Neural cell (in vitro differentiated cells): ENCODE data around the gene ELP5. TPM values are rescaled to one million over a fixed set of nuclear protein-coding genes. Genes with fewer than 3 reads are reported as not detected.

Source experiments
- H2AFZ ChIP-seq: fragments of 200-600, 300-800 bp; sonication (generic), shearing (Covaris generic); 2 replicates; pipeline ENCODE4 v1.6.0; 2014; ENCODE audit warnings: low read depth, mild to moderate bottlenecking, antibody characterized with exemption, low read length, moderate library complexity
- H3F3A ChIP-seq: fragments of 200-600 bp; shearing (Covaris generic); 2 replicates; pipeline ENCODE4 v1.6.1; 2016; ENCODE audit warnings: mild to moderate bottlenecking, moderate library complexity, mixed read lengths, antibody characterized with exemption, low read length; ENCODE audit not compliant: insufficient read depth, poor library complexity, severe bottlenecking
- H3K27ac ChIP-seq: fragments of 200-600, 300-800 bp; sonication (generic), shearing (Covaris generic); 2 replicates; pipeline ENCODE4 v1.5.1; 2014; ENCODE audit warnings: mild to moderate bottlenecking, low read length, moderate library complexity
- H3K27me3 ChIP-seq: fragments of 300-800, 200-600 bp; sonication (generic), shearing (Covaris generic); 2 replicates; pipeline ENCODE4 v1.6.0; 2014; ENCODE audit warnings: mild to moderate bottlenecking, low read depth, low read length, moderate library complexity; ENCODE audit not compliant: insufficient read depth
- H3K36me3 ChIP-seq: fragments of 300-800, 200-600 bp; sonication (generic), shearing (Covaris generic); 2 replicates; pipeline ENCODE4 v1.5.1; 2014; ENCODE audit warnings: mild to moderate bottlenecking, antibody characterized with exemption, low read length, moderate library complexity; ENCODE audit not compliant: insufficient read depth
- H3K4me2 ChIP-seq: fragments of 300-800, 200-600 bp; sonication (generic), shearing (Covaris generic); 2 replicates; pipeline ENCODE4 v1.6.0; 2014; ENCODE audit warnings: mild to moderate bottlenecking, low read length
- H3K4me3 ChIP-seq: fragments of 300-800, 200-600 bp; sonication (generic), shearing (Covaris generic); 2 replicates; pipeline ENCODE4 v1.5.1; 2014; ENCODE audit warnings: mild to moderate bottlenecking, low read length, moderate library complexity
- H3K79me2 ChIP-seq: fragments of 200-600 bp; shearing (Covaris generic); replicated peaks from 2 replicates; pipeline ENCODE4 v1.6.0; 2014; ENCODE audit warnings: mild to moderate bottlenecking, low read length, moderate library complexity; ENCODE audit not compliant: insufficient read depth
- H3K9ac ChIP-seq: fragments of 300-800, 200-600 bp; sonication (generic), shearing (Covaris generic); 2 replicates; pipeline ENCODE4 v1.6.1; 2016; ENCODE audit warnings: mild to moderate bottlenecking, low read length, mixed read lengths
- H3K9me2 ChIP-seq: fragments of 200-600 bp; shearing (Covaris generic); 2 replicates; pipeline ENCODE4 v1.6.1; 2016; ENCODE audit warnings: mild to moderate bottlenecking, low read length, mixed read lengths; ENCODE audit not compliant: insufficient read depth
- H3K9me3 ChIP-seq: fragments of 200-600, 300-800 bp; sonication (generic), shearing (Covaris generic); 2 replicates; pipeline ENCODE4 v1.6.1; 2016; ENCODE audit warnings: mild to moderate bottlenecking, mixed run types, low read length, moderate library complexity, mixed read lengths
- H4K20me1 ChIP-seq: fragments of 200-600 bp; shearing (Covaris generic); 2 replicates; pipeline ENCODE4 v1.6.1; 2016; ENCODE audit warnings: mild to moderate bottlenecking, mixed run types; ENCODE audit not compliant: insufficient read depth
- EP300 ChIP-seq: fragments of 450-650 bp; conservative IDR thresholded peaks from 2 replicates; pipeline ENCODE4 v1.6.1; 2014; ENCODE audit warnings: antibody characterized with exemption, mild to moderate bottlenecking, moderate library complexity; ENCODE audit not compliant: poor library complexity, severe bottlenecking
- EZH2 ChIP-seq: fragments of 200-600, 300-800 bp; shearing (Covaris generic), sonication (generic); IDR thresholded peaks from 2 replicates; pipeline ENCODE4 v1.6.1; 2014; ENCODE audit warnings: antibody characterized with exemption, low read length, borderline replicate concordance, mild to moderate bottlenecking; ENCODE audit not compliant: insufficient read depth, poor library complexity, severe bottlenecking
- MXI1 ChIP-seq: fragments of 450-650 bp; conservative IDR thresholded peaks from 2 replicates; pipeline ENCODE4 v1.6.1; 2014; ENCODE audit warnings: antibody characterized with exemption, mild to moderate bottlenecking; ENCODE audit not compliant: poor library complexity, severe bottlenecking
- POLR2AphosphoS5 ChIP-seq: IDR thresholded peaks from 2 replicates; pipeline ENCODE4 v1.6.1; 2012
- RAD21 ChIP-seq: fragments of 450-650 bp; conservative IDR thresholded peaks from 2 replicates; pipeline ENCODE4 v1.6.1; 2014; ENCODE audit warnings: antibody characterized with exemption, mild to moderate bottlenecking, moderate library complexity
- SMC3 ChIP-seq: fragments of 450-650 bp; conservative IDR thresholded peaks from 2 replicates; pipeline ENCODE4 v1.6.1; 2014; ENCODE audit warnings: antibody characterized with exemption, mild to moderate bottlenecking, moderate library complexity; ENCODE audit not compliant: poor library complexity
- TAF1 ChIP-seq: IDR thresholded peaks from 2 replicates; pipeline ENCODE4 v1.6.1; 2012; ENCODE audit warnings: low read depth
- polyA plus RNA-seq: library from polyadenylated mRNA; depleted of rRNA; stranded (reverse); fragments of >200 nt; gene quantifications from 2 replicates; pipeline ENCODE4 v1.2.3, GENCODE V29; 2014
- TF ChIP-seq, protein P1 (sequence below): IDR thresholded peaks from 2 replicates; pipeline ENCODE4 v1.6.1; 2012; ENCODE audit warnings: borderline replicate concordance
- TF ChIP-seq, protein P2 (sequence below): fragments of 450-650 bp; IDR thresholded peaks from 2 replicates; pipeline ENCODE4 v1.5.1; 2014; ENCODE audit warnings: antibody characterized with exemption, mild to moderate bottlenecking, moderate library complexity; ENCODE audit not compliant: poor library complexity, severe bottlenecking

Gene ELP5
- polyA plus RNA-seq, 1 donor from 2014 or later: 82.7 TPM

DNA sequence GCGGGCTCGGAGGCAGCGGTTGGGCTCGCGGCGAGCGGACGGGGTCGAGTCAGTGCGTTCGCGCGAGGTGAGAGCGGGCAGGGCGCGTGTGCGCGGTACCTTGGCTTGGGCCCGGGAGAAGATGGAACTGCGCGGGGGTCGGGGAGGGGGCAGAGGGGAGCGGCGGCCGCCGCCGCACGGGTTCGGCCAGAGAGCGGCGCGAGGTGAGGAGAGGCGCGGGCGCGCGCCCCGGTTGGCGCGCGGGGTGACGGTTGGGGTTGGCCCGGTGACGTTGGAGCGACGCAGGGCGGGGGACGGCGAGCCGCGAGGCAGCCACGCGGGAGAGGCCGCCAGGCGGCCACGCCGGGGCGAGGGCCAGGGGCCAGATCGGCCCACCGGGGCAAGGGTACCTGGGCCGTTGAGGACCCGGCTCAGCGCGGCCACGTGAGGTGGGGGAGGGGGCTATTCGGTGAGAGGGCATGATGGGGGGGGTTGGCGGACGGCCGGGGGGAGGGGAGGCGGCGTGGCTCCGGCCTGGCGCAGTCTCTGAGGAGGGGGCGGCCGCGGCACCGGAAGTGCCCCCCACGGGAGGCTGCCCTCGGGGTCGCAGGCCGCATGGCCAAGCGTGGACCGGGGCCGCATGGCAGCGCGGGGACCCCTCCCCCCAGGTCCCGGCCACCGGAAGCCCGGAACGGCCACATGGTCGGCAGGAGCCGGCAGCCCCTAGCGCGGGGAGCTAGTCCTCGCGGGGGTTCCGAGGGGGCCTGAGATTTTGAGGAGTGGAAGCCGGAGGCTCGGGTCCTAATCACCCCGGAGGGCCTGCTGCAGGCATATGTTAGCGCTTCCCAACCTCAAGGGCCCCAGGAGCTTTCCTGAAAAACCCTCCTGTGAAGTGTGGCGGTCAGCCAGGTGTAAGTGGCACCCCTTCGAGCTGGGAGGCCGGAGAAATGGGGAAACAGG lies 55.9 kb downstream of the ELP5 start:
- peaks cover 29% of the 10 kb centered on the region for H3K79me2 ChIP-seq
- peaks cover 12% of the 10 kb centered on the region for H4K20me1 ChIP-seq
- TF ChIP-seq POLR2AphosphoS5: peak; percentile 98
- TF ChIP-seq SMC3: no peak
- no peak for TF ChIP-seq EZH2
- TF ChIP-seq, protein P1, sequence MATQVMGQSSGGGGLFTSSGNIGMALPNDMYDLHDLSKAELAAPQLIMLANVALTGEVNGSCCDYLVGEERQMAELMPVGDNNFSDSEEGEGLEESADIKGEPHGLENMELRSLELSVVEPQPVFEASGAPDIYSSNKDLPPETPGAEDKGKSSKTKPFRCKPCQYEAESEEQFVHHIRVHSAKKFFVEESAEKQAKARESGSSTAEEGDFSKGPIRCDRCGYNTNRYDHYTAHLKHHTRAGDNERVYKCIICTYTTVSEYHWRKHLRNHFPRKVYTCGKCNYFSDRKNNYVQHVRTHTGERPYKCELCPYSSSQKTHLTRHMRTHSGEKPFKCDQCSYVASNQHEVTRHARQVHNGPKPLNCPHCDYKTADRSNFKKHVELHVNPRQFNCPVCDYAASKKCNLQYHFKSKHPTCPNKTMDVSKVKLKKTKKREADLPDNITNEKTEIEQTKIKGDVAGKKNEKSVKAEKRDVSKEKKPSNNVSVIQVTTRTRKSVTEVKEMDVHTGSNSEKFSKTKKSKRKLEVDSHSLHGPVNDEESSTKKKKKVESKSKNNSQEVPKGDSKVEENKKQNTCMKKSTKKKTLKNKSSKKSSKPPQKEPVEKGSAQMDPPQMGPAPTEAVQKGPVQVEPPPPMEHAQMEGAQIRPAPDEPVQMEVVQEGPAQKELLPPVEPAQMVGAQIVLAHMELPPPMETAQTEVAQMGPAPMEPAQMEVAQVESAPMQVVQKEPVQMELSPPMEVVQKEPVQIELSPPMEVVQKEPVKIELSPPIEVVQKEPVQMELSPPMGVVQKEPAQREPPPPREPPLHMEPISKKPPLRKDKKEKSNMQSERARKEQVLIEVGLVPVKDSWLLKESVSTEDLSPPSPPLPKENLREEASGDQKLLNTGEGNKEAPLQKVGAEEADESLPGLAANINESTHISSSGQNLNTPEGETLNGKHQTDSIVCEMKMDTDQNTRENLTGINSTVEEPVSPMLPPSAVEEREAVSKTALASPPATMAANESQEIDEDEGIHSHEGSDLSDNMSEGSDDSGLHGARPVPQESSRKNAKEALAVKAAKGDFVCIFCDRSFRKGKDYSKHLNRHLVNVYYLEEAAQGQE: peak; percentile 47
- TF ChIP-seq, protein P2, sequence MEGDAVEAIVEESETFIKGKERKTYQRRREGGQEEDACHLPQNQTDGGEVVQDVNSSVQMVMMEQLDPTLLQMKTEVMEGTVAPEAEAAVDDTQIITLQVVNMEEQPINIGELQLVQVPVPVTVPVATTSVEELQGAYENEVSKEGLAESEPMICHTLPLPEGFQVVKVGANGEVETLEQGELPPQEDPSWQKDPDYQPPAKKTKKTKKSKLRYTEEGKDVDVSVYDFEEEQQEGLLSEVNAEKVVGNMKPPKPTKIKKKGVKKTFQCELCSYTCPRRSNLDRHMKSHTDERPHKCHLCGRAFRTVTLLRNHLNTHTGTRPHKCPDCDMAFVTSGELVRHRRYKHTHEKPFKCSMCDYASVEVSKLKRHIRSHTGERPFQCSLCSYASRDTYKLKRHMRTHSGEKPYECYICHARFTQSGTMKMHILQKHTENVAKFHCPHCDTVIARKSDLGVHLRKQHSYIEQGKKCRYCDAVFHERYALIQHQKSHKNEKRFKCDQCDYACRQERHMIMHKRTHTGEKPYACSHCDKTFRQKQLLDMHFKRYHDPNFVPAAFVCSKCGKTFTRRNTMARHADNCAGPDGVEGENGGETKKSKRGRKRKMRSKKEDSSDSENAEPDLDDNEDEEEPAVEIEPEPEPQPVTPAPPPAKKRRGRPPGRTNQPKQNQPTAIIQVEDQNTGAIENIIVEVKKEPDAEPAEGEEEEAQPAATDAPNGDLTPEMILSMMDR: no peak
- TF ChIP-seq TAF1: peak; percentile 51
- TF ChIP-seq EP300: peak; percentile 42
- peak; percentile 60 for TF ChIP-seq MXI1
- peak; percentile 23 for TF ChIP-seq RAD21

DNA sequence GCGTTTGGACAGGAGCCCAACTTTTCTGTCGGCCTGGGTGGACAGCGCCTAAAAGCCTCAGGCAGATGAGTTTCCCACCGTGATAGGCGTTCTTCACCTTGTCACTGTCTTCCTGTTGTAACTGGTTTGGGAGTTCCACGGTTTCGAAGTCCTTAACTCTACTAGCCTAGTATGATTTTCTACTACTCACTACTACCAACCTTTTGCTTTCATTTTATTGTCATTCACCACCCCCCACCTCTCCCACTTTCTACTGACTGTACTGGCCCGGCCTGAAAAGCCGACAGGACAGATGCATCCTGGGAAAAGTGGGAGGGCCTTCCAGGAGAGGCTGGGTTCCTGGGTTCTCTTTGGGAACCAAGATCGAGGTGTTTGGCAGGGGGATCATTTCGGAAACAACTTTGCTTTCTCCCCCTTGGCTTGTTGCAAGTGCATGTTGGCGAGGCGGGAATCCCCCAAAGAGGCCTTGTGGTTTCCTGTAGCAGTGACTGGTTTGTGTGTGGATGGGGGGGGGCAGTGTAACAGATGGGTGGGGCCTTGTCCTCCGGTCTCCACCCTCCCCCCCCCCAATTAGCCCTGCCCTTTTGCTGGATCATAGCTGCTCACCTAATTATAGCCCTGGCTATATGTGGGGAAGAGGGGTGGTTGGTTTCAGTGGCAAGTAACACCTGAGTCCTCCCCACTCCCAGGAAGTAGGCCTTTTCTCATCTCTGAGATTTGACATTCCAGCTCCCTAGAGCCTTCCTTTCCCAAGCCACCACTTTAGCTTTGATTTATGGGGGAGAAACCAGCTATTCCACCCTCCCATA lies 56.8 kb downstream of the ELP5 start:
- H3K27ac ChIP-seq: peak overlapping the region; percentile 84
- no peak overlapping the region for H2AFZ ChIP-seq
- H3K4me2 ChIP-seq: peak overlapping the region; percentile 89
- no peaks in the 10 kb centered on the region for H3K36me3 ChIP-seq
- H3K9ac ChIP-seq: peak overlapping the region; percentile 86
- H3F3A ChIP-seq: no peaks in the 10 kb centered on the region
- peak overlapping the region; percentile 91 for H3K4me3 ChIP-seq
- H4K20me1 ChIP-seq: peaks cover 12% of the 10 kb centered on the region
- H3K9me3 ChIP-seq: no peaks in the 10 kb centered on the region
- TF ChIP-seq SMC3: no peak
- TF ChIP-seq RAD21: no peak
- TF ChIP-seq, protein P2: no peak
- no peak for TF ChIP-seq TAF1
- no peak for TF ChIP-seq POLR2AphosphoS5
- peaks cover 33% of the 10 kb centered on the region for H3K79me2 ChIP-seq
- H3K27me3 ChIP-seq: no peaks in the 10 kb centered on the region
- no peaks in the 10 kb centered on the region for H3K9me2 ChIP-seq

More for the DNA sequence above, 55.9 kb downstream of the ELP5 start:
- Histone ChIP-seq H3K4me3 (peak overlapping the region; percentile 91), H3K36me3 (no peaks in the 10 kb centered on the region), H3K27ac (peak overlapping the region; percentile 84), H3K9me3 (no peaks in the 10 kb centered on the region), H3K27me3 (no peaks in the 10 kb centered on the region), H3F3A (no peaks in the 10 kb centered on the region), H3K4me2 (peak overlapping the region; percentile 89), H3K9ac (peak overlapping the region; percentile 86), H2AFZ (no peak overlapping the region), H3K9me2 (no peaks in the 10 kb centered on the region)
